Ectodermal cell (in vitro differentiated cells): ENCODE data around the gene CCDC136.
A peak's percentile ranks its signal among the peaks of the same experiment; 100 is the strongest.

Source experiments
- H3K27ac ChIP-seq: 2 replicates; pipeline ENCODE4 v1.7.0; 2013; ENCODE audit warnings: mild to moderate bottlenecking, low read depth, low read length; ENCODE audit not compliant: insufficient read depth, poor library complexity, severe bottlenecking
- H3K27me3 ChIP-seq: 2 replicates; pipeline ENCODE4 v1.7.0; 2013; ENCODE audit warnings: mild to moderate bottlenecking, low read length; ENCODE audit not compliant: insufficient read depth, control insufficient read depth, poor library complexity, severe bottlenecking
- H3K36me3 ChIP-seq: one replicate; pipeline ENCODE4 v1.7.0; 2013; ENCODE audit warnings: low read length; ENCODE audit not compliant: control insufficient read depth, insufficient read depth
- H3K4me1 ChIP-seq: one replicate; pipeline ENCODE4 v1.7.0; 2013; ENCODE audit warnings: low read length; ENCODE audit not compliant: control insufficient read depth, insufficient read depth
- H3K4me3 ChIP-seq: 2 replicates; pipeline ENCODE4 v1.7.0; 2013; ENCODE audit warnings: low read depth, low read length, control low read depth; ENCODE audit not compliant: insufficient read depth
- H3K9me3 ChIP-seq: 2 replicates; pipeline ENCODE4 v1.7.0; 2013; ENCODE audit warnings: mild to moderate bottlenecking, low read length, moderate library complexity; ENCODE audit not compliant: control insufficient read depth
- WGBS, 2 experiments: methylation state at CpG; one replicate each; pipeline ENCODE4 v1.1.7; 2013; ENCODE audit warnings: missing lambda C conversion rate in 2 of 2; 5-methylcytosine and 5-hydroxymethylcytosine counted together

CCDC136 gene

DNA sequence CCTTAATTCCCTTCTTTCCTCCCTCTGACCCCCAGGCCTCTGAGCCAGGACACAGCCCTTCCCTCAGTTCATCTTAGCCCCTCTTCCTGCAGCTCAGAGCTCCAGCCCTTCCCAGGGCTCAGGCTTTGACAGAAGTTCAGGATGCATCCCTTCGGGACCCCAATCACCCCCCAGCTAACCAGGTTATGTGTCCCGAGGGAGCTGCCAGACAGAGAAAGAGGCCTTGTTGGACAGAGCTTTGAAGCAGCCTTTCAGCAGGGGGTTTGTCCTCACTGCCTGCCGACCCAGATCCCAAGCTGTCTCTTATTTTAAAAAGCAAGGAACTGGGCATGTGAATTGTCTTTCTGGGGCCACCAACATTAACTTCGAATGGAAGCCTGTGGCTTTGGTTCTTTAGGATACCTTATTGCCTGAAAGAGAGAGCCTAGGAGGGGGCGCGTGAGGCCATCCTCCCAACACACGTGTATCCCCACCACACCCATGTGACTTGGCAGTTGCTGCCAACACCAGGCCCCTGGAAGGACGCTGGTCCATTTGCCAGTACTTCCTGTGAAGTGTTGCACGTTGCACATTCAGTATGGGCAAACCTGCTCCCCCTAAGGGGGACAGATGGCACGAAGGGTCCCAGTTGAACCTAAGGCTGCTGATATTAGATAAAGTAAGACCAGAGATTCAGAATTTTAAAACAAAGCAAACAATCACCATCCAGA is 858 bp downstream of the CCDC136 start:
- peaks cover 11% of the 10 kb centered on the region for H3K27me3 ChIP-seq
- no peak overlapping the region for H3K27ac ChIP-seq
- 37 to 49% methylated on average over 10 of the region's 10 CpGs for WGBS, 2 experiments
- peak overlapping the region; percentile 89 for H3K4me3 ChIP-seq
- H3K36me3 ChIP-seq = no peaks in the 10 kb centered on the region
- no peaks in the 10 kb centered on the region for H3K9me3 ChIP-seq
- H3K4me1 ChIP-seq = peaks cover 24% of the 10 kb centered on the region

- H3K4me3 ChIP-seq = no peak overlapping the region
- H3K9me3 ChIP-seq = no peaks in the 10 kb centered on the region
- H3K4me1 ChIP-seq = peaks cover 24% of the 10 kb centered on the region
- H3K27me3 ChIP-seq = peaks cover 11% of the 10 kb centered on the region
- 97 to 100% methylated on average over 2 to 5 of the region's 5 CpGs for WGBS, 2 experiments
- H3K36me3 ChIP-seq = no peaks in the 10 kb centered on the region
- H3K27ac ChIP-seq = no peak overlapping the region
Observed at GRCh38 chr7:128793181-128793547, 1.4 kb downstream of the CCDC136 start.

DNA sequence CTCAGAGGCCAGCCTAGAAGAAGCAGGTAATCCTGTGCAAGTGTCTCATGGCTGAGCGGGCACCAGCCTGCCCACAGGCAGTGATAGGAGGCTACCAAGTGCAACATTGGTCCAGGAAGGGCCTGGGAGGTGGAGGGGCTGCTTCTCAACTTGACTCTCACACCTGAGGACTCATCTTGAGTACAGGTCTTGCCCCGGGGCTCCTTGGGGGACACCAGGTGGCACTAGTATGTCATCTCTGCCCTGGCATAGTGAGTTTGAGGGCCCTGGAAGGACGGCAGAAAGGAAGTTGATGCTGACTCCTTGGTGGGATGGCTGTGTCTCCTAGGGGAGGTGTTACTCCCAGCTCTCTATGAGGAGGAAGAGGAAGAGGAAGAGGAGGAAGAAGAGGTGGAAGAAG is 2.3 kb downstream of the CCDC136 start:
- Histone ChIP-seq H3K9me3 (no peaks in the 10 kb centered on the region), H3K27ac (no peak overlapping the region), H3K27me3 (peaks cover 11% of the 10 kb centered on the region), H3K4me3 (no peak overlapping the region), H3K4me1 (peaks cover 24% of the 10 kb centered on the region), H3K36me3 (no peaks in the 10 kb centered on the region)
- 80 to 88% methylated on average over 3 of the region's 3 CpGs for WGBS, 2 experiments

DNA sequence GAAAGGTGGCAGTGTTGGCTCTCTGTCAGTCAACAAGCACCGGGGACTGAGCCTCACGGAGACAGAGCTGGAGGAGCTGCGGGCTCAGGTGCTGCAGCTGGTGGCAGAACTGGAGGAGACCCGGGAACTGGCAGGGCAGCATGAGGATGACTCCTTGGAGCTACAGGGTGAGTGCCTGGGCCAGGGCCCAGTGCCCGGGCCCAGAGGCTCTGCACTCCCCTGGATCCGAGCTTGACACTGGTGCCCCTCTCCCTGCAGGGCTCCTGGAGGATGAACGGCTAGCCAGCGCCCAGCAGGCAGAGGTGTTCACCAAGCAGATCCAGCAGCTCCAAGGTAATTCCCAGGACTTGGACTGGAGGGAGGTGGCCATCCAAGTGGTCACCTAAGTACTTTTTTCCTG is 2.7 kb downstream of the CCDC136 start:
- H3K4me1 ChIP-seq = peaks cover 24% of the 10 kb centered on the region
- peaks cover 6% of the 10 kb centered on the region for H3K27me3 ChIP-seq
- WGBS, 2 experiments = 91 to 92% methylated on average over 8 of the region's 8 CpGs
- no peaks in the 10 kb centered on the region for H3K36me3 ChIP-seq
- H3K9me3 ChIP-seq = no peaks in the 10 kb centered on the region
- no peak overlapping the region for H3K27ac ChIP-seq
- H3K4me3 ChIP-seq = no peak overlapping the region

DNA sequence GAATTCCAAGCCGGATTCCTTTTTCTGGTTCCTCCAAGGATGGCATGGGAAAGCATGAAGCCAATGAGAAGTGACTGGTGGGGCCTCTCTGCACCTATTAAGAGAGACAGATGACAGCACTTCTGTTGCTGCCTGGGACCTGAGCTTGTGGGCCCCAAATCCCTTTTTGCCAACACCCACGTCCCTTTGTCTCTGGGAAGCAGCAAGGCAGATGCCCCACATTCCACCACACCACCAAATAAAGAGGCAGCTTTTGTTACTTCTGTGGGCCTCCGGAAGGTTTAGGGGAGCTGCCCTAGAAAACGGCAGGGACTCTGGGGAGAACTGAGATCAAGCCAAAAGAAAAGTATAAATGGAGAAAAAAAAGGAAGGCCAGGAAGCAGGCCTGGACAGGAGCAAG is 3.4 kb downstream of the CCDC136 start:
- H3K27me3 ChIP-seq = peaks cover 4% of the 10 kb centered on the region
- WGBS, 2 experiments = 39 to 42% methylated on average over 4 of the region's 4 CpGs
- H3K4me1 ChIP-seq = peaks cover 24% of the 10 kb centered on the region
- H3K36me3 ChIP-seq = no peaks in the 10 kb centered on the region
- peak overlapping the region; percentile 71 for H3K27ac ChIP-seq
- peak overlapping the region; percentile 9 for H3K4me3 ChIP-seq
- H3K9me3 ChIP-seq = no peaks in the 10 kb centered on the region

DNA sequence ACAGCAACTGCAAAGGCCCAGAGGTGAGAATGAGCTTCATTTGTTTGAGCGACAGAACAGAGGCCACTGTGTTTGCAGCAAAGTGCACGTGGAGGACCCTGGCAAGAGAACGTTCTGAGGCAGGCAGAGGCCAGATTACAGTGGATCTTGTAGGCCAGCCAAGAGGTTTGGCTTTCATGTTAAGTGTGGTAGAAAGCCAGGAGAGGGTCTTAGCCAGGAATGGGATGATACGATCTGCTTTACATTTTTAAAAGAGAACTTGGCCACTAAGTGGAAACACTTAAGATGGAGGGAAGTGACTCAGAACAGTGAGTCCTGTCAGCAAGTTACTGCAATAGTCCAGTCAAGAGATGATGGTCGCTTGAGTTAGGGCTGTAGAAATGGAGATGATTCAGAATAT is 4.6 kb downstream of the CCDC136 start:
- no peak overlapping the region for H3K4me3 ChIP-seq
- H3K36me3 ChIP-seq = peaks cover 3% of the 10 kb centered on the region
- WGBS, 2 experiments = 94 to 95% methylated on average over 4 of the region's 5 CpGs
- peaks cover 24% of the 10 kb centered on the region for H3K4me1 ChIP-seq
- H3K9me3 ChIP-seq = no peaks in the 10 kb centered on the region
- H3K27ac ChIP-seq = no peak overlapping the region
- H3K27me3 ChIP-seq = no peaks in the 10 kb centered on the region

DNA sequence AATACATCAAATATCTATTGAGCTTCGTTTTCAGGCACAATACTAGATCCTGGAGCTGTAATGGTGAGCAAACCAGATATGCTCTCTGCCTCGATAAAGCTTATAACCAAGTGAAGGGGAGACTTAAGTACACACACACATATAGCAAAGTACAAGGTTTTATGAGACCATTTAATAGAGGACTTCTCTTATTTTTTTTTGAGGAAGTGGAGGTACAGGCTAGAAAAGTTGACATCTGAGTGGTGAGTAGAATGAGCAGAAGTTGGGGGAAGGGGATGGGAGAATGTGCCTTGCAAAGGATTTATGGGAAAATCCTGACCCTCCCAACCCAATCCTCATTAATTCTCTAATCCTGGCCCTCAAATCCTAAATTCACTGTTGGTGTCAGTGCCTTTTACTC is 7.7 kb downstream of the CCDC136 start:
- Histone ChIP-seq H3K36me3 (peaks cover 6% of the 10 kb centered on the region), H3K4me1 (peaks cover 11% of the 10 kb centered on the region)

DNA sequence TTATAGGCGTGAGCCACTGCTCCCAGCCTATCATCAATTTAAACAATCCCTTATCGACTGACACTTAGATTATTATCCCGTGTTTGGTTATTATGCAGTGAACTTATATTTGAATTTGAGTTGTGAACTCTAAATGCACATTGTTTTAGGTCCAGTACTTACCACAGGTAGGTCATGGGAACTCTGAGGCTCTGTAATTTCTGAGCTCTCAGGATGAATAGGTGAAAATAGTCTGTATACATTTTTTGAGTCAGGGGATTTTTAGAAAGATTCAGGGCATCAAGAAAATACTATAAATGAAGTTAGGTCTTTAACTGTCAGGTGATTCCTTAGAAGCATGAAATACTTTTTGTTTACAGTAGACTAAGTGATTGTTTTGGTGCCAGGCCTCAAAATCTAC is 8.8 kb downstream of the CCDC136 start:
- Histone ChIP-seq H3K36me3 (peaks cover 16% of the 10 kb centered on the region), H3K4me3 (no peak overlapping the region), H3K27ac (no peak overlapping the region), H3K9me3 (no peaks in the 10 kb centered on the region), H3K4me1 (no peaks in the 10 kb centered on the region), H3K27me3 (no peaks in the 10 kb centered on the region)
- WGBS, 2 experiments = 96 to 97% methylated on average over 3 of the region's 3 CpGs

More for the DNA sequence above, 7.7 kb downstream of the CCDC136 start:
- H3K27me3 ChIP-seq = no peaks in the 10 kb centered on the region
- WGBS, 2 experiments = 95 to 96% methylated on average over 2 of the region's 2 CpGs
- no peak overlapping the region for H3K4me3 ChIP-seq
- H3K9me3 ChIP-seq = no peaks in the 10 kb centered on the region
- no peak overlapping the region for H3K27ac ChIP-seq

DNA sequence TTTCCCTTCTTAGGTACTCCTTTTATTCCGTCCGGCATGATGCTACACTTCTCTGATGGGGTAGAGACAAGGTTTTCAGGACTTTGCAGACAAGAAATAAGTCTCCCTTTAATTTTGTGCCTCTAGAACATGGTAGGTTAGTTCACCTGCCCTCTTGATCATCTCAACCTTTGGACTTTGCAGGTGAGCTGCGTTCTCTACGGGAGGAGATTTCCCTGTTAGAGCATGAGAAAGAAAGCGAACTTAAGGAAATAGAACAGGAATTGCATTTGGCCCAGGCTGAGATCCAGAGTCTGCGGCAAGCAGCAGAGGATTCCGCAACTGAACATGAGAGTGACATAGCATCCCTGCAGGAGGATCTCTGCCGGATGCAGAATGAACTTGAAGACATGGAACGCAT is 9.2 kb downstream of the CCDC136 start:
- Histone ChIP-seq H3K4me1 (no peaks in the 10 kb centered on the region), H3K9me3 (no peaks in the 10 kb centered on the region), H3K4me3 (no peak overlapping the region), H3K27ac (no peak overlapping the region), H3K36me3 (peaks cover 20% of the 10 kb centered on the region), H3K27me3 (no peaks in the 10 kb centered on the region)
- WGBS, 2 experiments = 95 to 96% methylated on average over 9 of the region's 9 CpGs

- WGBS, 2 experiments = 100% methylated on average over 1 to 2 of the region's 2 CpGs
- no peaks in the 10 kb centered on the region for H3K27me3 ChIP-seq
- H3K27ac ChIP-seq = no peak overlapping the region
- no peaks in the 10 kb centered on the region for H3K4me1 ChIP-seq
- no peak overlapping the region for H3K4me3 ChIP-seq
- H3K36me3 ChIP-seq = peaks cover 25% of the 10 kb centered on the region
- H3K9me3 ChIP-seq = no peaks in the 10 kb centered on the region
Observed at GRCh38 chr7:128801667-128802418, 10.1 kb downstream of the CCDC136 start.
